Measurements from ENCODE around the gene SPTSSA.
A peak's percentile ranks its signal among the peaks of the same experiment; 100 is the strongest.

SPTSSA gene

GRCh38 chr14:34470319-34470718 lies 8.3 kb upstream of the SPTSSA start:
- TF ChIP-seq ZFX (IDR thresholded peaks at IDR 0.05) (no peak), CTCF (conservative IDR thresholded peaks at IDR 0.05) (no peak)
- no peak overlapping the region for H3K27ac ChIP-seq

GRCh38 chr14:34466691-34467090 lies 4.7 kb upstream of the SPTSSA start:
- H3K27ac ChIP-seq: no peak overlapping the region
- TF ChIP-seq ZFX (IDR thresholded peaks at IDR 0.05): no peak
- TF ChIP-seq CTCF (conservative IDR thresholded peaks at IDR 0.05): no peak

GRCh38 chr14:34465069-34465859 lies 3.2 kb upstream of the SPTSSA start:
- H3K27ac ChIP-seq: no peak overlapping the region; the same call in 1 of the 2 replicates
- TF ChIP-seq ZFX (IDR thresholded peaks at IDR 0.05) (no peak), CTCF (conservative IDR thresholded peaks at IDR 0.05) (no peak)

- peak overlapping the region; percentile 95; the same call in 1 of the 2 replicates for H3K27ac ChIP-seq
- no peak for TF ChIP-seq ZFX (IDR thresholded peaks at IDR 0.05)
- no peak for TF ChIP-seq CTCF (conservative IDR thresholded peaks at IDR 0.05)
Measured at GRCh38 chr14:34463598-34463961, 1.5 kb upstream of the SPTSSA start.

GRCh38 chr14:34461334-34462131 lies 507 bp downstream of the SPTSSA start:
- peak overlapping the region; percentile 95 for H3K27ac ChIP-seq
- TF ChIP-seq ZFX (IDR thresholded peaks at IDR 0.05) (peak; percentile 87), CTCF (conservative IDR thresholded peaks at IDR 0.05) (no peak)

- H3K27ac ChIP-seq: no peak overlapping the region
- TF ChIP-seq ZFX (IDR thresholded peaks at IDR 0.05) (no peak), CTCF (conservative IDR thresholded peaks at IDR 0.05) (no peak)
Measured at GRCh38 chr14:34460841-34461240, 1.2 kb downstream of the SPTSSA start.

- no peak for TF ChIP-seq ZFX (IDR thresholded peaks at IDR 0.05)
- no peak for TF ChIP-seq CTCF (conservative IDR thresholded peaks at IDR 0.05)
- no peak overlapping the region for H3K27ac ChIP-seq
Measured at GRCh38 chr14:34460295-34460694, 1.7 kb downstream of the SPTSSA start.

All from C4-2B (cell line).